IMR-90 (cell line): ENCODE data around the gene DGKD. TPM values are rescaled to one million over a fixed set of nuclear protein-coding genes. Genes with fewer than 3 reads are reported as not detected.

ENCODE experiments used
- ATAC-seq: fragments of 200-7000 bp; cut with Tn5 transposase; 2 replicates; pipeline ENCODE4 v1.9.1; 2020; ENCODE audit warnings: low read depth, mild to moderate bottlenecking, moderate library complexity
- BruUV-seq: library from RNA; stranded (reverse); fragments of 400-500 nt; replicated peaks from 2 replicates; lab custom pipeline; 2021; lab: Mats Ljungman, UMichigan
- CTCF ChIA-PET: fragments of 300-600 bp; formaldehyde crosslinking; extraction: SDS; loops from one replicate; lab custom pipeline; 2021; ENCODE audit warnings: antibody characterized with exemption; lab: Yijun Ruan, JAX
- POLR2A ChIA-PET: fragments of 300-600 bp; sonication (Branson Sonifier 250); formaldehyde crosslinking; loops from one replicate; lab custom pipeline; 2022; ENCODE audit warnings: antibody characterized with exemption; ENCODE audit not compliant: unreplicated experiment; lab: Charles Lee
- DNase-seq: peaks from one replicate; pipeline ENCODE4 v3.0.0; 2013
- H2AFZ ChIP-seq: replicated peaks from 2 replicates; pipeline ENCODE3; 2013; ENCODE audit warnings: low read length, mild to moderate bottlenecking; ENCODE audit not compliant: poor library complexity
- H2AK5ac ChIP-seq: 2 replicates; pipeline ENCODE4 v1.6.1; 2013; ENCODE audit warnings: low read depth, low read length, inconsistent platforms
- H2AK9ac ChIP-seq: replicated peaks from 2 replicates; pipeline ENCODE3; 2013; ENCODE audit warnings: mild to moderate bottlenecking, low read depth, low read length, moderate library complexity; ENCODE audit not compliant: poor library complexity
- H2BK120ac ChIP-seq: 2 replicates; pipeline ENCODE4 v1.6.1; 2013; ENCODE audit warnings: low read depth, low read length, inconsistent platforms
- H2BK15ac ChIP-seq: 3 replicates; pipeline ENCODE4 v1.6.1; 2013; ENCODE audit warnings: low read depth, low read length, inconsistent platforms
- H2BK20ac ChIP-seq: 2 replicates; pipeline ENCODE4 v1.6.1; 2013; ENCODE audit warnings: low read depth, mild to moderate bottlenecking, inconsistent platforms, low read length, moderate library complexity
- H2BK5ac ChIP-seq: 2 replicates; pipeline ENCODE4 v1.6.1; 2013; ENCODE audit warnings: mild to moderate bottlenecking, low read depth, low read length, inconsistent platforms; ENCODE audit not compliant: poor library complexity, severe bottlenecking
- H3K14ac ChIP-seq: replicated peaks from 2 replicates; pipeline ENCODE4 v1.6.1; 2013; ENCODE audit warnings: low read depth, low read length, inconsistent platforms
- H3K18ac ChIP-seq: 2 replicates; pipeline ENCODE4 v1.6.1; 2013; ENCODE audit warnings: low read depth, low read length, control low read depth
- H3K23ac ChIP-seq: 2 replicates; pipeline ENCODE4 v1.6.1; 2013; ENCODE audit warnings: low read depth, low read length, inconsistent platforms
- H3K27ac ChIP-seq: 2 replicates; pipeline ENCODE4 v1.5.1; 2013; ENCODE audit warnings: mild to moderate bottlenecking, control low read depth, low read length; ENCODE audit not compliant: insufficient read depth
- H3K27me3 ChIP-seq: 2 replicates; pipeline ENCODE4 v1.6.1; 2013; ENCODE audit warnings: low read length; ENCODE audit not compliant: control insufficient read depth, insufficient read depth
- H3K36me3 ChIP-seq: 2 replicates; pipeline ENCODE4 v1.6.1; 2013; ENCODE audit warnings: low read length, mixed read lengths; ENCODE audit not compliant: control insufficient read depth, insufficient read depth
- H3K4ac ChIP-seq: 2 replicates; pipeline ENCODE4 v1.6.1; 2013; ENCODE audit warnings: low read depth, low read length, inconsistent platforms
- H3K4me1 ChIP-seq: 2 replicates; pipeline ENCODE4 v1.6.1; 2013; ENCODE audit warnings: low read length, mixed read lengths; ENCODE audit not compliant: control insufficient read depth, insufficient read depth
- H3K4me2 ChIP-seq: 2 replicates; pipeline ENCODE4 v1.6.1; 2013; ENCODE audit warnings: low read depth, mild to moderate bottlenecking, control low read depth, low read length, moderate library complexity
- H3K4me3 ChIP-seq: 2 replicates; pipeline ENCODE4 v1.5.1; 2013; ENCODE audit warnings: low read depth, mild to moderate bottlenecking, control low read depth, low read length, moderate library complexity; ENCODE audit not compliant: insufficient read depth
- H3K56ac ChIP-seq: 2 replicates; pipeline ENCODE4 v1.6.1; 2013; ENCODE audit warnings: low read length, inconsistent platforms; ENCODE audit not compliant: insufficient read depth; ENCODE audit errors: extremely low read depth
- H3K79me1 ChIP-seq, 2 experiments: 2 replicates each; pipeline ENCODE4 v1.6.1; 2013; ENCODE audit warnings: low read length in 2 of 2, inconsistent platforms in 1 of 2, low read depth in 1 of 2
- H3K9ac ChIP-seq: 2 replicates; pipeline ENCODE4 v1.6.1; 2013; ENCODE audit warnings: low read depth, low read length, control low read depth
- H3K9me1 ChIP-seq: 2 replicates; pipeline ENCODE4 v1.6.1; 2013; ENCODE audit warnings: low read length, inconsistent platforms; ENCODE audit not compliant: insufficient read depth
- H3K9me3 ChIP-seq: 2 replicates; pipeline ENCODE4 v1.6.1; 2013; ENCODE audit warnings: low read length; ENCODE audit not compliant: control insufficient read depth, insufficient read depth
- H4K20me1 ChIP-seq: 2 replicates; pipeline ENCODE4 v1.6.1; 2013; ENCODE audit warnings: low read length, inconsistent platforms; ENCODE audit not compliant: insufficient read depth
- H4K5ac ChIP-seq: 2 replicates; pipeline ENCODE4 v1.6.1; 2013; ENCODE audit warnings: mild to moderate bottlenecking, low read depth, low read length, control low read depth
- H4K8ac ChIP-seq, 2 experiments: 2 replicates each; pipeline ENCODE4 v1.6.1; 2013; ENCODE audit warnings: low read depth in 2 of 2, low read length in 2 of 2, control low read depth in 1 of 2, inconsistent platforms in 1 of 2
- H4K91ac ChIP-seq: 2 replicates; pipeline ENCODE4 v1.6.1; 2013; ENCODE audit warnings: low read depth, low read length, inconsistent platforms; ENCODE audit not compliant: insufficient read depth
- POLR2A ChIP-seq: IDR thresholded peaks from 2 replicates; pipeline ENCODE4 v1.6.1; 2012; ENCODE audit warnings: mild to moderate bottlenecking, low read depth, low read length
- RAD21 ChIP-seq: IDR thresholded peaks from 2 replicates; pipeline ENCODE4 v1.6.1; 2012; ENCODE audit warnings: low read length, improper control_type of control experiment
- RCOR1 ChIP-seq: IDR thresholded peaks from 2 replicates; pipeline ENCODE4 v1.6.1; 2012; ENCODE audit warnings: mild to moderate bottlenecking, low read length, improper control_type of control experiment; ENCODE audit not compliant: insufficient replicate concordance
- WGBS, 2 experiments: methylation state at CpG; one replicate each; pipeline versions ENCODE4 v1.1.5 to v1.1.7; 2013; ENCODE audit warnings: missing lambda C conversion rate in 2 of 2; ENCODE audit not compliant: insufficient read length in 1 of 2; ENCODE audit errors: extremely low coverage in 2 of 2; 5-methylcytosine and 5-hydroxymethylcytosine counted together
- dilution Hi-C: fragments of 300-500 bp; cut with HindIII; formaldehyde crosslinking; loops from one replicate; pipeline ENCODE4 v1.14.3; 2018; ENCODE audit warnings: low sequenced_read_pairs; ENCODE audit not compliant: unreplicated experiment
- in situ Hi-C: fragments of 300-500 bp; cut with MboI; formaldehyde crosslinking; loops from 3 replicates; pipeline ENCODE4 v1.14.3; 2019; ENCODE audit warnings: low sequenced_read_pairs, inconsistent platforms, mixed read lengths
- intact Hi-C: fragments of 100-400 bp; cut with micrococcal nuclease; formaldehyde crosslinking; loops from 2 replicates; pipeline ENCODE4 v1.10.0; 2022
- polyA plus RNA-seq, 3 experiments: library from polyadenylated mRNA; depleted of rRNA; stranded (reverse); fragments of >200 nt; gene quantifications; 2 replicates each; pipeline ENCODE4 v1.2.3, GENCODE V29; 2012; ENCODE audit warnings: low replicate concordance in 1 of 3
- total RNA-seq: library from RNA; depleted of rRNA; stranded (reverse); fragments of >200 nt; gene quantifications from 2 replicates; pipeline ENCODE4 v1.2.3, GENCODE V29; 2012
- TF ChIP-seq, protein P1 (sequence below): fragments of 150-350 bp; IDR thresholded peaks from 2 replicates; pipeline ENCODE4 v1.6.1; 2016; ENCODE audit warnings: low read depth, mild to moderate bottlenecking, low read length, moderate library complexity, borderline replicate concordance
- TF ChIP-seq, protein P2 (sequence below): conservative IDR thresholded peaks from 2 replicates; pipeline ENCODE4 v1.5.1; 2012; ENCODE audit warnings: mild to moderate bottlenecking, low read depth, low read length, improper control_type of control experiment

Gene DGKD
- total and polyA plus RNA-seq, 2 of the 4 experiments (the other 2 are of a cell fraction) = 6.5 to 10.1 TPM

DNA sequence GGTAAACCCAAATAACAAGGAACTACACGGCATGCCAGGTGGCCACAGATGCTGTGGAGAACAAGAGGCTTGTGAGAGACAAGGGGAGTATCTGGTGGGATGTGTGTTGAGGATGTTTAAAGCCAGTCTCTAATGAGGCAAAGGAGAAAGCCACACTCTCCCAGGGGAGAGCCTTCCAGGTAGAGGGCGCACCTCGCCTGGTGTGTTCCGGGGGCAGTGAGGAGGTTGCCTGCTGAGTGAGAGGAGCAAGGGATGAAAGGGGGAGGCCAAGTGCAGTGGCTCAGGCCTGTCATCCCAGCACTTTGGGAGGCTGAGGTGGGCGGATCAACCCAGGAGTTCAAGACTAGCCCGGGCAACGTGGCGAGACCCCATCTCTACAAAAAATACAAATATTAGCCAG, 30.4 kb upstream of the DGKD start:
- in situ Hi-C loops = no loop called here

More for the DNA sequence above, 30.4 kb upstream of the DGKD start:
- no CpG with 5 or more reads among the region's 8 CpGs for WGBS, 2 experiments
- DNase-seq (no peak), ATAC-seq (no peak)
- Histone ChIP-seq H4K5ac (no peak overlapping the region), H3K4me1 (no peaks in the 10 kb centered on the region), H3K27ac (no peak overlapping the region), H2BK5ac (no peak overlapping the region), H3K9me1 (no peaks in the 10 kb centered on the region), H4K8ac (no peak overlapping the region), H4K20me1 (no peaks in the 10 kb centered on the region), H3K4ac (no peak overlapping the region), H3K23ac (no peak overlapping the region), H3K4me3 (no peak overlapping the region), H3K18ac (no peak overlapping the region), H3K27me3 (peaks cover 22% of the 10 kb centered on the region), H3K9me3 (no peaks in the 10 kb centered on the region), H2BK20ac (no peak overlapping the region), H3K14ac (no peak overlapping the region), H2AK5ac (no peak overlapping the region), H2AK9ac (no peak overlapping the region), H4K91ac (no peak overlapping the region), H2AFZ (no peak overlapping the region), H3K4me2 (no peak overlapping the region), H2BK120ac (no peak overlapping the region), H2BK15ac (no peak overlapping the region), H3K9ac (no peak overlapping the region), H3K56ac (no peak overlapping the region), H3K36me3 (no peaks in the 10 kb centered on the region), H3K79me1 (no peaks in the 10 kb centered on the region)
- no TSS peak for BruUV-seq
- dilution Hi-C loops (no loop called here), intact Hi-C loops (no loop called here)
- ChIA-PET CTCF (interaction anchor here (0.7 kb wide), 1 partner anchor 16 kb away, joined by 3 read pairs; the partner anchor contains the start of gene SAG), POLR2A (no interaction called here)
- TF ChIP-seq, protein P1, sequence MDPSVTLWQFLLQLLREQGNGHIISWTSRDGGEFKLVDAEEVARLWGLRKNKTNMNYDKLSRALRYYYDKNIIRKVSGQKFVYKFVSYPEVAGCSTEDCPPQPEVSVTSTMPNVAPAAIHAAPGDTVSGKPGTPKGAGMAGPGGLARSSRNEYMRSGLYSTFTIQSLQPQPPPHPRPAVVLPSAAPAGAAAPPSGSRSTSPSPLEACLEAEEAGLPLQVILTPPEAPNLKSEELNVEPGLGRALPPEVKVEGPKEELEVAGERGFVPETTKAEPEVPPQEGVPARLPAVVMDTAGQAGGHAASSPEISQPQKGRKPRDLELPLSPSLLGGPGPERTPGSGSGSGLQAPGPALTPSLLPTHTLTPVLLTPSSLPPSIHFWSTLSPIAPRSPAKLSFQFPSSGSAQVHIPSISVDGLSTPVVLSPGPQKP = no peak
- TF ChIP-seq, protein P2, sequence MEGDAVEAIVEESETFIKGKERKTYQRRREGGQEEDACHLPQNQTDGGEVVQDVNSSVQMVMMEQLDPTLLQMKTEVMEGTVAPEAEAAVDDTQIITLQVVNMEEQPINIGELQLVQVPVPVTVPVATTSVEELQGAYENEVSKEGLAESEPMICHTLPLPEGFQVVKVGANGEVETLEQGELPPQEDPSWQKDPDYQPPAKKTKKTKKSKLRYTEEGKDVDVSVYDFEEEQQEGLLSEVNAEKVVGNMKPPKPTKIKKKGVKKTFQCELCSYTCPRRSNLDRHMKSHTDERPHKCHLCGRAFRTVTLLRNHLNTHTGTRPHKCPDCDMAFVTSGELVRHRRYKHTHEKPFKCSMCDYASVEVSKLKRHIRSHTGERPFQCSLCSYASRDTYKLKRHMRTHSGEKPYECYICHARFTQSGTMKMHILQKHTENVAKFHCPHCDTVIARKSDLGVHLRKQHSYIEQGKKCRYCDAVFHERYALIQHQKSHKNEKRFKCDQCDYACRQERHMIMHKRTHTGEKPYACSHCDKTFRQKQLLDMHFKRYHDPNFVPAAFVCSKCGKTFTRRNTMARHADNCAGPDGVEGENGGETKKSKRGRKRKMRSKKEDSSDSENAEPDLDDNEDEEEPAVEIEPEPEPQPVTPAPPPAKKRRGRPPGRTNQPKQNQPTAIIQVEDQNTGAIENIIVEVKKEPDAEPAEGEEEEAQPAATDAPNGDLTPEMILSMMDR = no peak
- no peak for TF ChIP-seq POLR2A
- no peak for TF ChIP-seq RCOR1
- TF ChIP-seq RAD21 = no peak
